ENCODE results near the gene FARSB. TPM values are rescaled to one million over a fixed set of nuclear protein-coding genes. Genes with fewer than 3 reads are reported as not detected.

Gene FARSB
- total and polyA plus RNA-seq, 2 donors (not counting 1 experiment from before 2014, with no cell fraction given), result 9.4 to 34.8 TPM

DNA sequence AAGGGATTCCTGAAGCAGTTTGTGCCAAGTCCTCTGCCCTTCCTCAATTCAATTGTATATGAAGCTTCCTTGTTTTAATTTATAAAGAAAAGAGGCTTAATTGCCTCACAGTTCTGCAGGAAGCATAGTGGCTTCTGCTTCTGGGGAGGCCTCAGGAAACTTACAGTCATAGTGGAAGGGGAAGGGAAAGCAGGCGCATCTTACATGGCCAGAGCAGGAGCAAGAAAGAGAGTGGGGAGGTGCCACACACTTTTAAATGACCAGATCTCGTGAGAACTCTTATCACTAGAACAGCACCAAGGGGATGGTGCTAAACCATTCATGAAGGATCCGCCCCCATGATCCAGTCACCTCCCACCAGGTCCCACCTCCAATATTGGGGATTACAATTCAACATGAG, 117.4 kb downstream of the FARSB start:
- Histone ChIP-seq H3K27me3 (ENCODE audit: control insufficient read depth, insufficient read depth, low read length) (no peaks in the 10 kb centered on the region), H3K9me3 (ENCODE audit: control insufficient read depth, insufficient read depth, low read depth, low read length) (no peaks in the 10 kb centered on the region), H2AFZ (ENCODE audit: low read length) (no peak overlapping the region), H3K9ac (ENCODE audit: insufficient read depth, low read length) (no peak overlapping the region), H3K4me3 (replicated peaks in 1 of 4; ENCODE audit: control extremely low read depth in 1 of 4, insufficient read depth in 1 of 4, low read depth in 3 of 4, low read length in 4 of 4) (no peak overlapping the region), H3K36me3 (ENCODE audit: control insufficient read depth, insufficient read depth, low read length) (no peaks in the 10 kb centered on the region), H4K20me1 (ENCODE audit: control insufficient read depth, extremely low read depth, insufficient read depth, low read length) (no peaks in the 10 kb centered on the region), H3K79me2 (ENCODE audit: control insufficient read depth, insufficient read depth, low read length) (no peaks in the 10 kb centered on the region), H3K4me1 (ENCODE audit: control insufficient read depth, extremely low read depth, insufficient read depth, low read length) (no peaks in the 10 kb centered on the region), H3K27ac (ENCODE audit: insufficient read depth, low read length) (no peak overlapping the region), H3K4me2 (ENCODE audit: extremely low read depth, insufficient read depth, low read length) (no peak overlapping the region)
- DNase-seq (ENCODE audit: low read depth in 2 of 2), result no peak
- TF ChIP-seq EZH2 (IDR thresholded peaks at IDR 0.05; ENCODE audit: low read length, missing control alignments), result no peak
- TF ChIP-seq, protein P1, sequence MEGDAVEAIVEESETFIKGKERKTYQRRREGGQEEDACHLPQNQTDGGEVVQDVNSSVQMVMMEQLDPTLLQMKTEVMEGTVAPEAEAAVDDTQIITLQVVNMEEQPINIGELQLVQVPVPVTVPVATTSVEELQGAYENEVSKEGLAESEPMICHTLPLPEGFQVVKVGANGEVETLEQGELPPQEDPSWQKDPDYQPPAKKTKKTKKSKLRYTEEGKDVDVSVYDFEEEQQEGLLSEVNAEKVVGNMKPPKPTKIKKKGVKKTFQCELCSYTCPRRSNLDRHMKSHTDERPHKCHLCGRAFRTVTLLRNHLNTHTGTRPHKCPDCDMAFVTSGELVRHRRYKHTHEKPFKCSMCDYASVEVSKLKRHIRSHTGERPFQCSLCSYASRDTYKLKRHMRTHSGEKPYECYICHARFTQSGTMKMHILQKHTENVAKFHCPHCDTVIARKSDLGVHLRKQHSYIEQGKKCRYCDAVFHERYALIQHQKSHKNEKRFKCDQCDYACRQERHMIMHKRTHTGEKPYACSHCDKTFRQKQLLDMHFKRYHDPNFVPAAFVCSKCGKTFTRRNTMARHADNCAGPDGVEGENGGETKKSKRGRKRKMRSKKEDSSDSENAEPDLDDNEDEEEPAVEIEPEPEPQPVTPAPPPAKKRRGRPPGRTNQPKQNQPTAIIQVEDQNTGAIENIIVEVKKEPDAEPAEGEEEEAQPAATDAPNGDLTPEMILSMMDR (conservative IDR thresholded peaks at IDR 0.05 in 1 of 2, IDR thresholded peaks at IDR 0.05 in 1 of 2; ENCODE audit: low read depth in 1 of 2, low read length in 2 of 2), result no peak

DNA sequence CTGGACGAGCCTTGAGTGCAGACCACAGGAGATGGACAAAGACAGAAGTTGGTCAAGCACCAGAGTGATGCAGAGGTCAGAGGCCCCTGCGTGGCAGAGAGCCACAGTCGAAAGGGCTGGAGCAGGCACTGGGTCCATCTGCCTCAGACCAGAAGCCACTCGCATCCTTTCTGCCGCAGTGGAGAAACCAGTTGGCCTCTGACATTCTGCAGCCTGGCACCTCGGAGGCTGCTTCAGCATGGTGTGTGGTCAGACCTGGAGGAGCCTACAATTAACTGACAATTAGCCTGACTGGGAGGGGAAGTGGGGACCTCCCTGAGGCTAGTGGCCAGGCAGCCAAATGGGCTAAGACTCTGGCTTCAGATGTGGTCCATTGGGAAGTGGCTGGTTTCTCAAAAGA, 120.4 kb downstream of the FARSB start:
- DNase-seq (ENCODE audit: low read depth in 2 of 2), result no peak
- no peak overlapping the region for H2AFZ ChIP-seq (ENCODE audit: low read length)

DNA sequence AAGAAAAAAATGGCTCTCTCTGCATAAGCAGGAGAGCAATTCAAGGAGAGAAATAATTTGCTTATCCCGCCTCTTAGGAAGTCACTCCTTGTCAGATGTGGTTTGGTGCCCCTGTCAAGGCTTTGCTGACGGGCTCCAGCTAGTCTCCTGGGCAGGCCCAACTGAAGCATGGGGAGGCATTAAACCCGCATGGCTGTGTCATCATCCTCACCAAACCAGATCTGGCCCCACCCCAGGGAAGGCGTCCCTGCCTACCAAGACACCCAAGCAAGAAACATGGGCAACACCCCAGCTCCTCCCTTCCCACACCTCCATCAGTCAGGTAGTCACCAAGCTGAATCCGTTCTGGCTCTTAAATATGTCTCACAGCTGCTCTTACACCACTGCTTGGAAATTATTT, 123.6 kb downstream of the FARSB start:
- Histone ChIP-seq H3K9ac (ENCODE audit: insufficient read depth, low read length) (no peak overlapping the region), H2AFZ (ENCODE audit: low read length) (no peak overlapping the region), H3K36me3 (ENCODE audit: control insufficient read depth, insufficient read depth, low read length) (no peaks in the 10 kb centered on the region), H3K27ac (ENCODE audit: insufficient read depth, low read length) (no peak overlapping the region), H3K27me3 (ENCODE audit: control insufficient read depth, insufficient read depth, low read length) (no peaks in the 10 kb centered on the region), H4K20me1 (ENCODE audit: control insufficient read depth, extremely low read depth, insufficient read depth, low read length) (no peaks in the 10 kb centered on the region), H3K4me3 (replicated peaks in 1 of 4; ENCODE audit: control extremely low read depth in 1 of 4, insufficient read depth in 1 of 4, low read depth in 3 of 4, low read length in 4 of 4) (no peak overlapping the region), H3K4me2 (ENCODE audit: extremely low read depth, insufficient read depth, low read length) (no peak overlapping the region), H3K9me3 (ENCODE audit: control insufficient read depth, insufficient read depth, low read depth, low read length) (no peaks in the 10 kb centered on the region), H3K79me2 (ENCODE audit: control insufficient read depth, insufficient read depth, low read length) (no peaks in the 10 kb centered on the region), H3K4me1 (ENCODE audit: control insufficient read depth, extremely low read depth, insufficient read depth, low read length) (no peaks in the 10 kb centered on the region)
- DNase-seq (ENCODE audit: low read depth in 2 of 2), result no peak
- TF ChIP-seq, protein P1 (conservative IDR thresholded peaks at IDR 0.05 in 1 of 2, IDR thresholded peaks at IDR 0.05 in 1 of 2; ENCODE audit: low read depth in 1 of 2, low read length in 2 of 2), result no peak
- TF ChIP-seq EZH2 (IDR thresholded peaks at IDR 0.05; ENCODE audit: low read length, missing control alignments), result no peak

More for the DNA sequence above, 120.4 kb downstream of the FARSB start:
- H3K79me2 ChIP-seq (ENCODE audit: control insufficient read depth, insufficient read depth, low read length), result no peaks in the 10 kb centered on the region
- H3K36me3 ChIP-seq (ENCODE audit: control insufficient read depth, insufficient read depth, low read length), result no peaks in the 10 kb centered on the region
- no peak overlapping the region for H3K9ac ChIP-seq (ENCODE audit: insufficient read depth, low read length)
- H3K4me1 ChIP-seq (ENCODE audit: control insufficient read depth, extremely low read depth, insufficient read depth, low read length), result no peaks in the 10 kb centered on the region
- no peaks in the 10 kb centered on the region for H3K9me3 ChIP-seq (ENCODE audit: control insufficient read depth, insufficient read depth, low read depth, low read length)
- no peaks in the 10 kb centered on the region for H3K27me3 ChIP-seq (ENCODE audit: control insufficient read depth, insufficient read depth, low read length)
- TF ChIP-seq EZH2 (IDR thresholded peaks at IDR 0.05; ENCODE audit: low read length, missing control alignments), result no peak
- TF ChIP-seq, protein P1 (conservative IDR thresholded peaks at IDR 0.05 in 1 of 2, IDR thresholded peaks at IDR 0.05 in 1 of 2; ENCODE audit: low read depth in 1 of 2, low read length in 2 of 2), result no peak
- no peak overlapping the region for H3K4me3 ChIP-seq (replicated peaks in 1 of 4; ENCODE audit: control extremely low read depth in 1 of 4, insufficient read depth in 1 of 4, low read depth in 3 of 4, low read length in 4 of 4)
- no peak overlapping the region for H3K27ac ChIP-seq (ENCODE audit: insufficient read depth, low read length)
- H4K20me1 ChIP-seq (ENCODE audit: control insufficient read depth, extremely low read depth, insufficient read depth, low read length), result no peaks in the 10 kb centered on the region
- no peak overlapping the region for H3K4me2 ChIP-seq (ENCODE audit: extremely low read depth, insufficient read depth, low read length)

All from fibroblast of lung (primary cell).